Head of caudate nucleus (tissue), 42 donors: Measurements from ENCODE around the gene MS4A4A.
"Not testable (repeated sequence)": the region's sequence is repeated elsewhere in the genome, so short reads cannot be mapped to it uniquely, and the experiment has no call there.

ENCODE experiments used
- DNase-seq, 42 donors: peaks; one replicate each; pipeline versions ENCODE4 v3.0.0 to v3.0.0-alpha.2; 2020 to 2021; ENCODE audit warnings: mixed read lengths in 7 of 42
- intact Hi-C: fragments of 100-400 bp; cut with DNase I; formaldehyde crosslinking; loops from one replicate; pipeline ENCODE4 v1.15.0; 2022

The MS4A4A gene

GRCh38 chr11:60280412-60280811 is at the start of gene MS4A4A:
TSS of gene MS4A4A (plus strand) at chr11:60280666. CDS start at chr11:60280676, 10 bp downstream.
- DNase-seq: peak in 20 of 42 donors; percentile 3 to 51 (median 16)
- intact Hi-C loops: no loop called here

GRCh38 chr11:60230681-60231080 is 49.8 kb upstream of the MS4A4A start:
- intact Hi-C loops: no loop called here

GRCh38 chr11:60235321-60235720 is 45.1 kb upstream of the MS4A4A start:
- no peak for DNase-seq
- intact Hi-C loops: no loop called here

More at GRCh38 chr11:60230681-60231080, 49.8 kb upstream of the MS4A4A start:
- no peak for DNase-seq

- intact Hi-C loops: no loop called here
- DNase-seq: no peak
Observed at GRCh38 chr11:60240662-60241061, 39.8 kb upstream of the MS4A4A start.

GRCh38 chr11:60241786-60242185 is 38.7 kb upstream of the MS4A4A start:
- no peak for DNase-seq
- intact Hi-C loops: no loop called here

GRCh38 chr11:60242740-60243239 is 37.7 kb upstream of the MS4A4A start, which contains the start of gene MS4A4E:
TSS of gene MS4A4E (minus strand) at chr11:60243137. CDS start at chr11:60230055, 13,082 bp downstream.
- intact Hi-C loops: no loop called here

GRCh38 chr11:60251485-60252212 is 28.8 kb upstream of the MS4A4A start:
- intact Hi-C loops: no loop called here
- peak in 10 of 42 donors; percentile 8 to 71 (median 33) for DNase-seq

More at GRCh38 chr11:60242740-60243239, 37.7 kb upstream of the MS4A4A start, which contains the start of gene MS4A4E:
- no peak for DNase-seq

GRCh38 chr11:60252213-60253108 is 28.0 kb upstream of the MS4A4A start:
- no peak for DNase-seq
- intact Hi-C loops: no loop called here

- intact Hi-C loops: no loop called here
- DNase-seq: no peak
Observed at GRCh38 chr11:60257956-60258722, 22.3 kb upstream of the MS4A4A start.

GRCh38 chr11:60261014-60261413 is 19.5 kb upstream of the MS4A4A start:
- intact Hi-C loops: no loop called here
- DNase-seq: no peak

- intact Hi-C loops: no loop called here
- no peak for DNase-seq
Observed at GRCh38 chr11:60263402-60263801, 17.1 kb upstream of the MS4A4A start.

GRCh38 chr11:60264644-60265043 is 15.8 kb upstream of the MS4A4A start:
- intact Hi-C loops: no loop called here

GRCh38 chr11:60265373-60266214 is 14.9 kb upstream of the MS4A4A start:
- intact Hi-C loops: no loop called here
- peak in 8 of 42 donors; percentile 9 to 60 (median 26) for DNase-seq

More at GRCh38 chr11:60264644-60265043, 15.8 kb upstream of the MS4A4A start:
- DNase-seq: no peak

- intact Hi-C loops: no loop called here
- DNase-seq: no peak
Observed at GRCh38 chr11:60274416-60274815, 6.0 kb upstream of the MS4A4A start.

GRCh38 chr11:60281485-60281884 is 1.0 kb downstream of the MS4A4A start:
- intact Hi-C loops: no loop called here

GRCh38 chr11:60282286-60282685 is 1.8 kb downstream of the MS4A4A start:
- intact Hi-C loops: no loop called here

More at GRCh38 chr11:60281485-60281884, 1.0 kb downstream of the MS4A4A start:
- DNase-seq: no peak

GRCh38 chr11:60285411-60286126 is 5.1 kb downstream of the MS4A4A start:
- DNase-seq, intact Hi-C loops: not testable (repeated sequence)

More at GRCh38 chr11:60282286-60282685, 1.8 kb downstream of the MS4A4A start:
- DNase-seq: no peak
